Liver (tissue), 9 donors: Measurements from ENCODE around the gene KAZN. TPM values are rescaled to one million over a fixed set of nuclear protein-coding genes. Genes with fewer than 3 reads are reported as not detected.

ENCODE experiments used
- DNase-seq: peaks from one replicate; pipeline ENCODE4 v3.0.0-alpha.2; 2017; ENCODE audit warnings: low spot score
- H3K27ac ChIP-seq, 2 donors: one replicate each; pipeline ENCODE4 v1.7.0; 2013; ENCODE audit warnings: inconsistent platforms in 2 of 2, low read length in 2 of 2, control low read depth in 1 of 2, low read depth in 1 of 2, mild to moderate bottlenecking in 1 of 2
- H3K27me3 ChIP-seq, 4 donors: one replicate each; pipeline versions ENCODE4 v1.6.1 to v1.7.0; 2013; ENCODE audit warnings: low read length in 3 of 4, inconsistent platforms in 1 of 4, mild to moderate bottlenecking in 1 of 4, moderate library complexity in 1 of 4; ENCODE audit not compliant: control insufficient read depth in 4 of 4, insufficient read depth in 4 of 4
- H3K36me3 ChIP-seq, 4 donors: one replicate each; pipeline versions ENCODE4 v1.6.1 to v1.7.0; 2013; ENCODE audit warnings: low read length in 3 of 4, mild to moderate bottlenecking in 3 of 4, low read depth in 1 of 4, moderate library complexity in 1 of 4; ENCODE audit not compliant: control insufficient read depth in 4 of 4, insufficient read depth in 3 of 4
- H3K4me1 ChIP-seq, 4 donors: one replicate each; pipeline versions ENCODE4 v1.6.1 to v1.7.0; 2013; ENCODE audit warnings: low read length in 3 of 4, mild to moderate bottlenecking in 3 of 4, moderate library complexity in 1 of 4; ENCODE audit not compliant: control insufficient read depth in 4 of 4, insufficient read depth in 4 of 4
- H3K4me3 ChIP-seq, 3 donors: one replicate each; pipeline versions ENCODE4 v1.6.1 to v1.7.0; 2013; ENCODE audit warnings: low read length in 3 of 3, control low read depth in 1 of 3, low read depth in 1 of 3, mild to moderate bottlenecking in 1 of 3
- H3K9ac ChIP-seq, 2 donors: one replicate each; pipeline ENCODE4 v1.7.0; 2013; ENCODE audit warnings: low read length in 2 of 2, mild to moderate bottlenecking in 2 of 2, moderate library complexity in 2 of 2, control low read depth in 1 of 2, low read depth in 1 of 2
- H3K9me3 ChIP-seq, 4 donors: one replicate each; pipeline versions ENCODE4 v1.6.1 to v1.7.0; 2013; ENCODE audit warnings: low read length in 3 of 4; ENCODE audit not compliant: control insufficient read depth in 4 of 4
- EGR1 ChIP-seq, 2 donors: IDR thresholded peaks; 2 replicates each; pipeline ENCODE4 v1.6.1; 2016 to 2018; ENCODE audit warnings: antibody characterized with exemption in 2 of 2, low read depth in 2 of 2
- FOXA1 ChIP-seq: IDR thresholded peaks from 2 replicates; pipeline ENCODE4 v1.6.1; 2016; ENCODE audit warnings: antibody characterized with exemption
- GABPA ChIP-seq, 2 donors: IDR thresholded peaks in 1 of 2; conservative IDR thresholded peaks in 1 of 2; 2 replicates each; pipeline ENCODE4 v1.6.1; 2016; ENCODE audit warnings: antibody characterized with exemption in 2 of 2, mild to moderate bottlenecking in 1 of 2, moderate library complexity in 1 of 2
- HNF4A ChIP-seq, 2 donors: conservative IDR thresholded peaks; 2 replicates each; pipeline ENCODE4 v1.6.1; 2016; ENCODE audit warnings: antibody characterized with exemption in 2 of 2, mild to moderate bottlenecking in 2 of 2
- HNF4G ChIP-seq: IDR thresholded peaks from 2 replicates; pipeline ENCODE4 v1.6.1; 2016; ENCODE audit warnings: antibody characterized with exemption
- JUND ChIP-seq, 2 donors: IDR thresholded peaks; 2 replicates each; pipeline ENCODE4 v1.6.1; 2016; ENCODE audit warnings: antibody characterized with exemption in 2 of 2
- MAX ChIP-seq: IDR thresholded peaks from 2 replicates; pipeline ENCODE4 v1.6.1; 2016; ENCODE audit warnings: antibody characterized with exemption
- NR2F2 ChIP-seq: IDR thresholded peaks from 2 replicates; pipeline ENCODE4 v1.6.1; 2016; ENCODE audit warnings: antibody characterized with exemption
- RAD21 ChIP-seq, 2 donors: IDR thresholded peaks; 2 replicates each; pipeline ENCODE4 v1.6.1; 2016; ENCODE audit warnings: antibody characterized with exemption in 2 of 2, mild to moderate bottlenecking in 2 of 2
- REST ChIP-seq: IDR thresholded peaks from 2 replicates; pipeline ENCODE4 v1.6.1; 2016; ENCODE audit warnings: antibody characterized with exemption, mild to moderate bottlenecking
- RXRA ChIP-seq, 2 donors: IDR thresholded peaks; 2 replicates each; pipeline ENCODE4 v1.6.1; 2017 to 2018; ENCODE audit warnings: antibody characterized with exemption in 2 of 2, mild to moderate bottlenecking in 1 of 2
- SP1 ChIP-seq: IDR thresholded peaks from 2 replicates; pipeline ENCODE4 v1.6.1; 2018; ENCODE audit warnings: antibody characterized with exemption, mild to moderate bottlenecking
- TAF1 ChIP-seq: conservative IDR thresholded peaks from 2 replicates; pipeline ENCODE4 v1.6.1; 2016; ENCODE audit warnings: antibody characterized with exemption, mild to moderate bottlenecking
- YY1 ChIP-seq: IDR thresholded peaks from 2 replicates; pipeline ENCODE4 v1.6.1; 2016; ENCODE audit warnings: antibody characterized with exemption, mild to moderate bottlenecking
- WGBS: extraction: QIAGEN DNeasy Blood & Tissue Kit; methylation state at CpG from one replicate; pipeline ENCODE4 v1.1.7; 2013; 5-methylcytosine and 5-hydroxymethylcytosine counted together
- polyA plus RNA-seq, 2 donors: library from polyadenylated mRNA; stranded (reverse) in 1 of 2; unstranded in 1 of 2; fragments of 200-250 nt in 1 of 2; fragments of >200 nt in 1 of 2; fragmentation: Nextera tagmentation in 1 of 2; extraction: Ambion mirVana in 1 of 2; gene quantifications; one replicate each; pipeline versions ENCODE4 v1.2.1 to v1.2.3, GENCODE V29; 2013 to 2015
- total RNA-seq, 2 donors: library from RNA; depleted of rRNA; stranded (reverse); fragments of >200 nt; gene quantifications; one replicate each; pipeline ENCODE4 v1.2.3, GENCODE V29; 2014
- TF ChIP-seq, protein P1 (sequence below): IDR thresholded peaks from 2 replicates; pipeline ENCODE4 v1.6.1; 2016; ENCODE audit warnings: antibody characterized with exemption
- TF ChIP-seq, protein P2 (sequence below): fragments of 150-350 bp; IDR thresholded peaks from 2 replicates; pipeline ENCODE4 v1.5.1; 2017; ENCODE audit warnings: improper control_type of control experiment, low read depth, low read length; ENCODE audit not compliant: missing input control
- donor health status: healthy.
- donor health status: healthy.
- donor health status: healthy.
- donor health status: healthy.
- donor health status: healthy.

The KAZN gene
- total and polyA plus RNA-seq, 4 donors, result 1.9 to 6.9 (median 2.4) TPM

- no peak overlapping the region for H3K9ac ChIP-seq
- H3K27me3 ChIP-seq, result no peaks in the 10 kb centered on the region
- TF ChIP-seq TAF1 (no peak), YY1 (no peak), RAD21 (IDR thresholded peaks at IDR 0.05) (no peak), RXRA (IDR thresholded peaks at IDR 0.05) (no peak), REST (no peak)
- H3K4me1 ChIP-seq, result no peaks in the 10 kb centered on the region
- H3K27ac ChIP-seq, result no peak overlapping the region
- H3K9me3 ChIP-seq, result no peaks in the 10 kb centered on the region
- H3K4me3 ChIP-seq, result no peak overlapping the region
- 90% methylated on average over 1 of the region's 1 CpG for WGBS
- H3K36me3 ChIP-seq, result no peaks in the 10 kb centered on the region
- DNase-seq, result no peak
Observed at GRCh38 chr1:14876747-14877146, 278.3 kb downstream of the KAZN start.

- WGBS, result 95% methylated on average over 3 of the region's 3 CpGs
- H3K9me3 ChIP-seq, result no peaks in the 10 kb centered on the region
- no peaks in the 10 kb centered on the region for H3K27me3 ChIP-seq
- TF ChIP-seq SP1 (no peak), EGR1 (IDR thresholded peaks at IDR 0.05; ENCODE audit: low read depth in 2 of 2) (no peak), TAF1 (no peak), MAX (no peak), HNF4A (conservative IDR thresholded peaks at IDR 0.05) (no peak), GABPA (IDR thresholded peaks at IDR 0.05 in 1 of 2, conservative IDR thresholded peaks at IDR 0.05 in 1 of 2) (no peak), RAD21 (IDR thresholded peaks at IDR 0.05) (no peak), YY1 (no peak), RXRA (IDR thresholded peaks at IDR 0.05) (no peak), NR2F2 (no peak), JUND (IDR thresholded peaks at IDR 0.05) (no peak), HNF4G (no peak), FOXA1 (no peak), REST (no peak)
- TF ChIP-seq, protein P1, sequence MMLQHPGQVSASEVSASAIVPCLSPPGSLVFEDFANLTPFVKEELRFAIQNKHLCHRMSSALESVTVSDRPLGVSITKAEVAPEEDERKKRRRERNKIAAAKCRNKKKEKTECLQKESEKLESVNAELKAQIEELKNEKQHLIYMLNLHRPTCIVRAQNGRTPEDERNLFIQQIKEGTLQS, result no peak
- TF ChIP-seq, protein P2, sequence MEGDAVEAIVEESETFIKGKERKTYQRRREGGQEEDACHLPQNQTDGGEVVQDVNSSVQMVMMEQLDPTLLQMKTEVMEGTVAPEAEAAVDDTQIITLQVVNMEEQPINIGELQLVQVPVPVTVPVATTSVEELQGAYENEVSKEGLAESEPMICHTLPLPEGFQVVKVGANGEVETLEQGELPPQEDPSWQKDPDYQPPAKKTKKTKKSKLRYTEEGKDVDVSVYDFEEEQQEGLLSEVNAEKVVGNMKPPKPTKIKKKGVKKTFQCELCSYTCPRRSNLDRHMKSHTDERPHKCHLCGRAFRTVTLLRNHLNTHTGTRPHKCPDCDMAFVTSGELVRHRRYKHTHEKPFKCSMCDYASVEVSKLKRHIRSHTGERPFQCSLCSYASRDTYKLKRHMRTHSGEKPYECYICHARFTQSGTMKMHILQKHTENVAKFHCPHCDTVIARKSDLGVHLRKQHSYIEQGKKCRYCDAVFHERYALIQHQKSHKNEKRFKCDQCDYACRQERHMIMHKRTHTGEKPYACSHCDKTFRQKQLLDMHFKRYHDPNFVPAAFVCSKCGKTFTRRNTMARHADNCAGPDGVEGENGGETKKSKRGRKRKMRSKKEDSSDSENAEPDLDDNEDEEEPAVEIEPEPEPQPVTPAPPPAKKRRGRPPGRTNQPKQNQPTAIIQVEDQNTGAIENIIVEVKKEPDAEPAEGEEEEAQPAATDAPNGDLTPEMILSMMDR, result no peak
- no peak overlapping the region for H3K9ac ChIP-seq
- H3K36me3 ChIP-seq, result no peaks in the 10 kb centered on the region
- H3K27ac ChIP-seq, result no peak overlapping the region
- H3K4me3 ChIP-seq, result no peak overlapping the region
- DNase-seq, result no peak
- H3K4me1 ChIP-seq, result no peaks in the 10 kb centered on the region
Observed at GRCh38 chr1:14877224-14877623, 278.7 kb downstream of the KAZN start.
